Heart right ventricle (tissue), 16 donors: ENCODE data around the gene NDUFAF4. TPM values are rescaled to one million over a fixed set of nuclear protein-coding genes. Genes with fewer than 3 reads are reported as not detected.

Experiments
- ATAC-seq, 8 donors: fragments of 200-7000 bp; cut with Tn5 transposase; one replicate each; pipeline ENCODE4 v1.9.1; 2020; ENCODE audit warnings: mild to moderate bottlenecking in 8 of 8, moderate library complexity in 8 of 8, moderate number of reproducible peaks in 1 of 8
- DNase-seq, 2 donors: peaks; one replicate each; pipeline ENCODE4 v3.0.0-alpha.2; 2020
- H3K27ac ChIP-seq, 10 donors: fragments of 200-600 bp; sonication (generic) in 2 of 10; one replicate each; pipeline versions ENCODE4 v1.5.0 to v1.8.0; 2020 to 2022; ENCODE audit warnings: mild to moderate bottlenecking in 3 of 10
- H3K27me3 ChIP-seq, 7 donors: fragments of 200-600 bp; one replicate each; pipeline ENCODE4 v1.8.0; 2021 to 2022; ENCODE audit warnings: mild to moderate bottlenecking in 2 of 7
- H3K36me3 ChIP-seq, 9 donors: fragments of 200-600 bp; sonication (generic) in 1 of 9; one replicate each; pipeline versions ENCODE4 v1.5.0 to v1.8.0; 2020 to 2022; ENCODE audit warnings: mild to moderate bottlenecking in 2 of 9
- H3K4me1 ChIP-seq, 9 donors: fragments of 200-600 bp; sonication (generic) in 1 of 9; one replicate each; pipeline versions ENCODE4 v1.5.0 to v1.8.0; 2020 to 2022; ENCODE audit warnings: mild to moderate bottlenecking in 4 of 9
- H3K4me3 ChIP-seq, 10 donors: fragments of 200-600 bp; sonication (generic) in 2 of 10; one replicate each; pipeline versions ENCODE4 v1.5.0 to v1.8.0; 2020 to 2022; ENCODE audit warnings: mild to moderate bottlenecking in 7 of 10, moderate library complexity in 2 of 10
- H3K9me3 ChIP-seq, 11 donors: fragments of 200-600 bp in 10 of 11; sonication (generic) in 2 of 11; one replicate each; pipeline versions ENCODE4 v1.5.0 to v1.8.0; 2013 to 2022; ENCODE audit warnings: mild to moderate bottlenecking in 2 of 11, control low read depth in 1 of 11, moderate library complexity in 1 of 11
- CTCF ChIP-seq, 9 donors: fragments of 200-600 bp; sonication (generic) in 2 of 9; IDR thresholded peaks; one replicate each; pipeline versions ENCODE4 v1.5.0 to v1.8.0; 2021 to 2022; ENCODE audit warnings: antibody characterized with exemption in 9 of 9, mild to moderate bottlenecking in 5 of 9, moderate library complexity in 1 of 9
- WGBS, 2 donors: extraction: QIAGEN DNeasy Blood & Tissue Kit; methylation state at CpG; one replicate each; pipeline ENCODE4 v1.1.7; 2013; ENCODE audit warnings: inconsistent platforms in 1 of 2; 5-methylcytosine and 5-hydroxymethylcytosine counted together
- intact Hi-C, 10 donors: fragments of 100-400 bp; cut with DNase I; formaldehyde crosslinking; loops; one replicate each; pipeline versions ENCODE4 v1.11.1 to v1.14.2; 2022
- polyA plus RNA-seq, 2 donors: library from polyadenylated mRNA; stranded (reverse); fragments of 200-250 nt; gene quantifications; one replicate each; pipeline ENCODE4 v1.2.3, GENCODE V29; 2013
- total RNA-seq, 10 donors: library from RNA; stranded (reverse); fragmentation: NEBNext Ultra II Directional in 3 of 10; extraction: Animal tissue kit (Norgen Biotek cat#: 25700) in 3 of 10; gene quantifications; one replicate each; pipeline versions ENCODE4 v1.2.1 to v1.2.4, GENCODE V29; 2021 to 2023
- donor health status: Arrhythmogenic right ventricular cardiomyopathy.
- donor health status: ischemic (EF 13 %, LVEDD 7.1; RV severe dilation, severe dysfunction).
- donor health status: healthy with polysubstance abuse.
- donor health status: DM: no; HTN: yes; CAD: no.
- donor health status: DM: no; HTN: no; CAD: no.
- donor health status: ischemic (EF 25% LVEDD 6.9; RV normal size, moderate dysfunction).
- donor health status: ischemic (EF 25% LVEDD 5.7; RV mildly dilated, moderate dysfunction).
- donor health status: healthy.
- donor health status: DM: yes; HTN: yes; CAD: no.
- donor health status: Ischemic cardiomyopathy.
- donor health status: ischemic (EF 35%, LVEDD 5.7; RV mildly dilated, moderate dysfunction).
- donor health status: nonischemic (EF 11% LVEDD 7.7; RV severe dilation, severe dysfunction).
- donor health status: DM: yes; HTN: yes; CAD: no.
- donor health status: PGD.
- donor health status: ischemic (EF 29% LVEDD 5.4; RV normal size, mild dysfunction).
- donor health status: nonischemic (EF 23%, LVEDD 6.1; RV moderate dilation, normal function).

Gene NDUFAF4
- total and polyA plus RNA-seq, 12 donors: 50.3 to 122 (median 98.9) TPM

DNA sequence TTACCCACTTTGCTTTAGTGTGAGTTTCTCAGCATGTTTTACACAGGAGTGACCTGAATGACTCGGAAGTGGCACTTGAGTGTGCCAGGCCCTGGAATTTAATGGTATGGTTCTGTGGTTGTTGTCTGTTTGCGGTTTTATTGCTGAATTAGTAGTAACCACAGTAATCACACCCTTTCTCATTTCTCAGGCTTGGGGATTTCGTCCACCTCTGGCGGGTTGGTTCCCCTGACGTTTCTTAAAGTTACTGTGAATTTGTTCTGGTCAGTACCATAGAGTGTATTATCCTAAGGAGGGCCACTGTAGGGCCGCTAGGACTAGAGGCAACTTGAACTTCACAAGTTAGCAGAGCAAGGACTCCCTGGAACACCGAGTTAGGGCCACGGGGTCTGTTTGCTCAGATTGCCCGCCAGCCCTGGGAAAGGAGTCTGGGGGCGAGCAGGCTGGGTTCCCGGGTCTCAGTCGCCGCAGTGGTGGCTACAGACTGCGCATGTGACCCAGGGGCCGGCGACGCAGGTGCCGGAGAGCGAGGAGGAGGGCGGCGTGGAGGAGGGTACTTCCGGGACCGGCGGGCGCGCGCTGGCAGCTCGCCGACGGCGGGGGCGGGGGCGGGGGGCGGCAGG, 26.3 kb upstream of the NDUFAF4 start:
- Histone ChIP-seq H3K9me3 (no peaks in the 10 kb centered on the region), H3K27me3 (peaks cover 0 to 13% (median 0%) of the 10 kb centered on the region in 7 donors), H3K36me3 (no peaks in the 10 kb centered on the region), H3K4me1 (peaks cover 0 to 16% (median 7%) of the 10 kb centered on the region in 9 donors), H3K4me3 (peak overlapping the region; percentile 49 to 69 (median 62)), H3K27ac (peak overlapping the region in 9 of 10 donors; percentile 34 to 79 (median 70))
- no peak for TF ChIP-seq CTCF (IDR thresholded peaks at IDR 0.05)
- intact Hi-C loops: loop anchor here in 1 of 10 donors (2.0 to 10.0 kb wide), 2 partner anchors 25 to 121 kb away; no protein-coding TSS in a partner anchor
- no peak for DNase-seq
- ATAC-seq: peak; percentile 17 to 86 (median 75)
- 4 to 7% methylated on average over 21 to 34 of the region's 34 CpGs for WGBS, 2 donors

- intact Hi-C loops: loop anchor here in 1 of 10 donors (10.0 kb wide), 1 partner anchor 121 kb away; no protein-coding TSS in a partner anchor
- ATAC-seq (no peak), DNase-seq (no peak)
- 60 to 65% methylated on average over 3 of the region's 3 CpGs for WGBS, 2 donors
- peak overlapping the region in 5 of 10 donors; percentile 61 to 69 (median 67) for H3K4me3 ChIP-seq
- H3K4me1 ChIP-seq: peaks cover 0 to 16% (median 7%) of the 10 kb centered on the region in 9 donors
- H3K36me3 ChIP-seq: no peaks in the 10 kb centered on the region
- H3K9me3 ChIP-seq: no peaks in the 10 kb centered on the region
- no peak for TF ChIP-seq CTCF (IDR thresholded peaks at IDR 0.05)
- H3K27me3 ChIP-seq: peaks cover 0 to 13% (median 0%) of the 10 kb centered on the region in 7 donors
- H3K27ac ChIP-seq: peak overlapping the region in 8 of 10 donors; percentile 34 to 79 (median 73)
Observed at GRCh38 chr6:96923400-96923799, 25.7 kb upstream of the NDUFAF4 start.

DNA sequence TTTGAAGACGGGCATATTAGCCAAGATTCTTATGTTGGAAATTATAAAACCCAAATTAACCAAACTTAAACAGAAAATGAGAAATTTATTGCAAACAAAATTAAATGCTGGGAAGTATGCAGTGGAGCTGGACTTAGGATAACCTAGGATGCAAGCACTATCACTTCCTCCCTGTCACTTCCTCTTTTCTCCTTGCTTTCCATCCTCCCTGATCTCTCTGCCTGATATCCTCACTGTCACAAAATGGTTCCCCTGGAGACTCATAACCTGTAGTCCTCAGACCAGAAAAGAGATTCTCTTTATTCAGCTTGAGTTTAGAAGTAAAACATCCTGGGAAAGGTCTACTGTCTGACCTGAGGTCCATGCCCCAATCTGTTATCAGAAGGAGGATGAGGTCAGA, 19.4 kb upstream of the NDUFAF4 start:
- WGBS, 2 donors: 85 to 95% methylated on average over 1 of the region's 1 CpG
- intact Hi-C loops: no loop called here
- Histone ChIP-seq H3K9me3 (no peaks in the 10 kb centered on the region), H3K36me3 (no peaks in the 10 kb centered on the region), H3K4me3 (no peak overlapping the region), H3K4me1 (no peaks in the 10 kb centered on the region), H3K27ac (no peak overlapping the region), H3K27me3 (peaks cover 0 to 2% (median 0%) of the 10 kb centered on the region in 7 donors)
- TF ChIP-seq CTCF (IDR thresholded peaks at IDR 0.05): no peak
- no peak for ATAC-seq
- no peak for DNase-seq

DNA sequence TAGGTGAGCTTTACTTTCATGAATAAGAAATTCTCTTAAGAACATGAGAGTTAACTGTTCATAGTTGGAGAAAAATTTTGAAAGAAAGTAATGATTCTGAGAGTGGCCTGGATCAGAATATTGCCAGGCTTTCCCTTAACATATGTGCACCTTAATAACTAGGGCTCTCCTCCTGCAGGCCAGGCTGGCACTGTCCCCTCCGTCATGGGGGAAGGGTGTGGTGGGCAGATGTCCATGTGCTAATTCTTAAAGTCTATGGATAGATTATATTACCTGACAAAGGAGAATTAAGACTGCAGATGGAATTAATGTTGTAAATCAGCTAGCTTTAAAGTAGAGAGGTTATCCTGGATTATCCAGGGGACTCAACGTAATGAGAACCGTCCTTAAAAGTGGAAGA, 15.9 kb upstream of the NDUFAF4 start:
- ATAC-seq (no peak), DNase-seq (no peak)
- intact Hi-C loops: no loop called here
- Histone ChIP-seq H3K36me3 (no peaks in the 10 kb centered on the region), H3K27ac (no peak overlapping the region), H3K9me3 (no peaks in the 10 kb centered on the region), H3K4me3 (no peak overlapping the region), H3K4me1 (no peaks in the 10 kb centered on the region), H3K27me3 (peaks cover 0 to 4% (median 0%) of the 10 kb centered on the region in 7 donors)
- 85 to 90% methylated on average over 3 of the region's 3 CpGs for WGBS, 2 donors
- TF ChIP-seq CTCF (IDR thresholded peaks at IDR 0.05): no peak
